K562 (cell line): ENCODE data around the gene RNPEP. TPM values are rescaled to one million over a fixed set of nuclear protein-coding genes. Genes with fewer than 3 reads are reported as not detected.

Experiments used
- ATF4 ChIP-seq: fragments of 450-650 bp; formaldehyde crosslinking; IDR thresholded peaks from 2 replicates; pipeline ENCODE4 v1.4.0; 2022; ENCODE audit warnings: mild to moderate bottlenecking, moderate library complexity
- E4F1 ChIP-seq: fragments of 250-450 bp; sonication (Bioruptor Pico); IDR thresholded peaks from 2 replicates; pipeline ENCODE4 v1.5.0; 2021; ENCODE audit warnings: mild to moderate bottlenecking, borderline replicate concordance
- EP300 ChIP-seq: IDR thresholded peaks from 2 replicates; pipeline ENCODE4 v1.6.1; 2012; ENCODE audit warnings: low read length, improper control_type of control experiment
- HDAC3 ChIP-seq: fragments of 450-650 bp; IDR thresholded peaks from 2 replicates; pipeline ENCODE4 v1.6.1; 2018; ENCODE audit warnings: borderline replicate concordance, mild to moderate bottlenecking, moderate library complexity; ENCODE audit not compliant: partially characterized antibody
- HMBOX1 ChIP-seq: sonication (generic); IDR thresholded peaks from 2 replicates; pipeline ENCODE4 v1.6.1; 2016
- IFI16 ChIP-seq: fragments of 250-450 bp; sonication (Bioruptor Pico); IDR thresholded peaks from 2 replicates; pipeline ENCODE4 v2.1.2; 2022; ENCODE audit warnings: mild to moderate bottlenecking, inconsistent platforms
- IRF1 ChIP-seq: sonication (generic); formaldehyde crosslinking; IDR thresholded peaks from 2 replicates; pipeline ENCODE4 v1.8.0; 2022; ENCODE audit warnings: missing genetic modification reagents, mild to moderate bottlenecking, borderline replicate concordance
- MIER1 ChIP-seq: fragments of 450-650 bp; IDR thresholded peaks from 2 replicates; pipeline ENCODE4 v1.6.1; 2016; ENCODE audit warnings: antibody characterized with exemption, mild to moderate bottlenecking, low read depth
- MITF ChIP-seq: IDR thresholded peaks from 2 replicates; pipeline ENCODE4 v1.6.1; 2014; ENCODE audit warnings: antibody characterized with exemption
- MLX ChIP-seq, 2 experiments: fragments of 450-650 bp in 1 of 2; sonication (generic) in 1 of 2; formaldehyde crosslinking; conservative IDR thresholded peaks; 2 replicates each; pipeline versions ENCODE4 v1.4.0 to v1.8.1; 2020 to 2022; ENCODE audit warnings: mild to moderate bottlenecking in 1 of 2, missing genetic modification reagents in 1 of 2
- POLR3A ChIP-seq: IDR thresholded peaks from 2 replicates; pipeline ENCODE4 v1.6.1; 2011; ENCODE audit warnings: borderline replicate concordance, mild to moderate bottlenecking, moderate library complexity; ENCODE audit not compliant: insufficient read length, insufficient read depth; ENCODE audit errors: extremely low read depth
- PURB ChIP-seq: sonication (generic); formaldehyde crosslinking; IDR thresholded peaks from 2 replicates; pipeline ENCODE4 v1.9.0; 2021; ENCODE audit warnings: low read depth, mild to moderate bottlenecking, missing genetic modification reagents
- TRIM24 ChIP-seq, 2 experiments: fragments of 450-650 bp; IDR thresholded peaks; 2 replicates each; pipeline ENCODE4 v1.6.1; 2016
- USF2 ChIP-seq: sonication (generic); formaldehyde crosslinking; IDR thresholded peaks from 2 replicates; pipeline ENCODE4 v1.5.0; 2020; ENCODE audit warnings: missing genetic modification reagents
- YY1 ChIP-seq, 3 experiments: IDR thresholded peaks; 2 replicates each; pipeline ENCODE4 v1.6.1; 2011; ENCODE audit warnings: low read length in 2 of 3, mild to moderate bottlenecking in 2 of 3, moderate library complexity in 2 of 3, borderline replicate concordance in 1 of 3, control low read depth in 1 of 3, low read depth in 1 of 3; ENCODE audit not compliant: insufficient read depth in 3 of 3, insufficient replicate concordance in 2 of 3, control insufficient read depth in 1 of 3, insufficient read length in 1 of 3; ENCODE audit errors: extremely low read depth in 1 of 3
- ZEB2 ChIP-seq: fragments of 450-650 bp; IDR thresholded peaks from 2 replicates; pipeline ENCODE4 v1.6.1; 2016
- ZNF124 ChIP-seq: sonication (generic); formaldehyde crosslinking; IDR thresholded peaks from 2 replicates; pipeline ENCODE4 v1.8.1; 2022; ENCODE audit warnings: missing genetic modification reagents
- ZNF282 ChIP-seq: sonication (generic); formaldehyde crosslinking; IDR thresholded peaks from 2 replicates; pipeline ENCODE4 v1.8.1; 2023; ENCODE audit warnings: missing genetic modification reagents
- ZNF324 ChIP-seq: fragments of 250-450 bp; sonication (Bioruptor Pico); IDR thresholded peaks from 2 replicates; pipeline ENCODE4 v1.4.0; 2020; ENCODE audit warnings: mild to moderate bottlenecking
- polyA plus RNA-seq, 8 experiments: library from polyadenylated mRNA; depleted of rRNA in 4 of 8; stranded (reverse) in 5 of 8; unstranded in 3 of 8; fragments of >200 nt; fragmentation: Nextera tagmentation in 2 of 8; fragmentation: Illumina TruSeq in 1 of 8; extraction: Ambion mirVana in 2 of 8; extraction: Trizol in 1 of 8; gene quantifications; 2 replicates each; pipeline versions ENCODE4 v1.2.1 to v1.2.3, GENCODE V29; 2011 to 2014; ENCODE audit warnings: inconsistent platforms in 1 of 8, missing spikeins in 1 of 8
- total RNA-seq, 7 experiments: library from RNA; depleted of rRNA in 6 of 7; stranded (reverse); fragments of >200 nt in 6 of 7; fragmentation: Illumina TruSeq in 2 of 7; extraction: Trizol in 2 of 7; gene quantifications; 2 replicates each; pipeline versions ENCODE4 v1.2.1 to v1.2.3, GENCODE V29; 2011 to 2021; ENCODE audit warnings: low replicate concordance in 1 of 7

The RNPEP gene
- total and polyA plus RNA-seq, 9 of the 15 experiments (the other 6 are each of a cell fraction or from before 2014, with no cell fraction given): 27.5 to 131 (median 63.4) TPM

- TF ChIP-seq POLR3A (no peak), IRF1 (CRISPR knock-in tag) (no peak), USF2 (CRISPR knock-in tag) (peak; percentile 72), ZNF324 (CRISPR knock-in tag) (no peak; the same call in 1 of the 2 replicates), PURB (CRISPR knock-in tag) (no peak), HMBOX1 (no peak), YY1 (IDR thresholded peaks at IDR 0.05; ENCODE audit: borderline replicate concordance in 1 of 3, control insufficient read depth in 1 of 3, extremely low read depth in 1 of 3, insufficient read depth in 3 of 3, insufficient read length in 1 of 3, insufficient replicate concordance in 2 of 3, low read depth in 1 of 3, low read length in 2 of 3) (no peak), ATF4 (no peak), ZEB2 (peak; percentile 82), MLX (CRISPR knock-in tag; conservative IDR thresholded peaks at IDR 0.05) (no peak), MIER1 (no peak), EP300 (peak; percentile 89), HDAC3 (no peak), TRIM24 (IDR thresholded peaks at IDR 0.05) (peak; percentile 39 to 77; a peak in 3 of 4 replicates), ZNF124 (CRISPR knock-in tag) (no peak), MITF (0 out of 2 replicates have a peak, but pooled peaks have one; percentile 12), ZNF282 (CRISPR knock-in tag) (no peak), IFI16 (no peak), E4F1 (CRISPR knock-in tag) (no peak)
Observed at GRCh38 chr1:202007805-202008489, 25.5 kb downstream of the RNPEP start (continued).
